Measurements from ENCODE around the gene PROZ.
A peak's percentile ranks its signal among the peaks of the same experiment; 100 is the strongest.
"Not testable (repeated sequence)": the region's sequence is repeated elsewhere in the genome, so short reads cannot be mapped to it uniquely, and the experiment has no call there.

PROZ gene

DNA sequence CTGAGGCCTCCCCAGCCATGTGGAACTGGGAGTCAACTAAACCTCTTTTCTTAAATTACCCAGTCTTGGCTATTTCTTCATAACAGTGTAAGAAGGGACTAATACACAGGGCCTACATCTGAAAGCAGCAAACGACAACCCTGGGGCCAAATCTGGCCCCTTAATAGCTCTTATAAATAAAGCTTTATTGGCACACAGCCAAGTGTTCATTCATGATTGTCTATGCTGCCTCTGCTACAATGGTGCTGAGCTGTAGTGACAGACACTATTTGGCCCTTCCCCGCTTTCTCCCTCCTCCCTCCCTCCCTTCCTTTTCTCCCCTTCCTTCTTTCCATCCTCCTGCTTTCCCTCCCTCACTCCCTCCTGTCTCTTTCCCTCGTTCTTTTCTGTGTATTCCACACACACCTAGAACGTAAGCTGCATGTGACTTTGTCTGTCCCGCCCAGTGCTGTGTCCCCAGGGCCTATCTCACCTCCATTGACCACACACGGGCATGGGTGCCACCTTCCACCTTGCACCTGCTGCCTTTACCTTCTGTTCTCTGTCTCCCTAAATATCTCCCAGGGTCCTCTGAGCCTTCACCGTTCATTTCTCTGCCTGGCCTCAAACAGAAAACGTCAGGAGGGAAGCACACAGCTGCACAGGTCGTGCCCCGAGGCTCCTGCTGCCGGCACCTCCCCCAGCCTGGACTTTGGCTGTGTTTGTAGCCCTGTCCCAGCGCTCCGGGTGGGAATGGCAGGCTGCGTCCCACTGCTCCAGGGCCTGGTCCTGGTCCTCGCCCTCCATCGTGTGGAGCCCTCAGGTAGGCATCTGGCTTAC, at the start of gene PROZ:
Gene PROZ (plus strand): TSS at position 720 of the 819 bp plus-strand sequence. CDS start 13 bp downstream, at position 733.
- H3K36me3 Mint-ChIP-seq (ENCODE audit: low read depth), result no peaks in the 10 kb centered on the region
- H3K27me3 Mint-ChIP-seq, result no peaks in the 10 kb centered on the region
- H3K4me1 Mint-ChIP-seq, result peaks cover 16% of the 10 kb centered on the region
- peaks cover 13% of the 10 kb centered on the region for H3K9me3 Mint-ChIP-seq
- ATAC-seq, result no peak
- H3K4me3 Mint-ChIP-seq, result no peak within 1 kb of the TSS
- no peak for DNase-seq
- no peak within 1 kb of the TSS for H3K27ac Mint-ChIP-seq

DNA sequence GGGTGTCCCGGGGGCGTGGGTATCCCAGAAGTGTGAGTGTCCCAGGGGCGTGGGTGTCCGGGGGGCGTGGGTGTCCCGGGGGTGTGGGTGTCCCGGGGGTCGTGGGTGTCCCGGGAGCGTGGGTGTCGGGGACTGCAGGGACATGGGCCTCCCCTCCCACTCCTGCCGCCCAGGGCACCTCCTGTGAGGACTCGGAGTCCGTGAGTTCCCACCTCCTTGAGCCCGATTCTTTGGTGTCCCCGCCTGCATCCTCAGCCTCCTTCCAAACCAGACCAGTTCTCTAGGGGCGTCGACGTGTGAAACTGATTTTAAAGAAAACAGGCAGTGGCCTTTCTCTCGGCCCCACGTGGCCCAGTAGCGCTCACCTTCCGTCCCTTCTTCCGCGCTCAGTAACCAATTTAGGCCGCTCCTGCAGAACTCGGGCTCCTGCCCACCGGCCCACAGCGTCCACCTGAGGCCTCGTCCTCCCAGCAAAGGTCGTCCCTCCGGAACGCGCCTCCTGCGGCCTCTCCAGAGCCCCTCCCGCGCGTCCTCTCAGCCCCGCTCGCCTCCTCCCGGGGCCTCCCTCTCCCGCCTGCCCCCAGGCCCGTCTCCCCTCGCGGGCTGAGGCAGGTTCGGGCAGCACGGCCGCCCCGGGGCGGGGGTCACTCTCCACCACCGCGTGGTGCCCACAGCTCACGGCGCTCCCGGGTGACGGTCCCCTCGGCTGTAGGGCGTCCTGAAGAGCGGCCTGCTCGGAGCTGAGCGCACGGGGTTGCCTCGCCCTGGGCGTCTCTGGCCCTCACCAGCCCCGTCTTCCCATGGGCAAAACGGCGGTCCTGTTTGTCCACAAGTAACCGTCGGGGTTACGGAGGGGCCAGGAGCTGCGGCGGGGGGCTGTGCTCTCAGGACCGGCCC, 49.0 kb upstream of the PROZ start:
- ATAC-seq, result peak; percentile 13
- H3K4me3 Mint-ChIP-seq, result peak overlapping the region; percentile 63
- no peaks in the 10 kb centered on the region for H3K9me3 Mint-ChIP-seq
- peak overlapping the region; percentile 86 for H3K27ac Mint-ChIP-seq
- peaks cover 7% of the 10 kb centered on the region for H3K4me1 Mint-ChIP-seq
- no peak for DNase-seq
- peaks cover 5% of the 10 kb centered on the region for H3K27me3 Mint-ChIP-seq
- H3K36me3 Mint-ChIP-seq (ENCODE audit: low read depth), result peaks cover 2% of the 10 kb centered on the region

DNA sequence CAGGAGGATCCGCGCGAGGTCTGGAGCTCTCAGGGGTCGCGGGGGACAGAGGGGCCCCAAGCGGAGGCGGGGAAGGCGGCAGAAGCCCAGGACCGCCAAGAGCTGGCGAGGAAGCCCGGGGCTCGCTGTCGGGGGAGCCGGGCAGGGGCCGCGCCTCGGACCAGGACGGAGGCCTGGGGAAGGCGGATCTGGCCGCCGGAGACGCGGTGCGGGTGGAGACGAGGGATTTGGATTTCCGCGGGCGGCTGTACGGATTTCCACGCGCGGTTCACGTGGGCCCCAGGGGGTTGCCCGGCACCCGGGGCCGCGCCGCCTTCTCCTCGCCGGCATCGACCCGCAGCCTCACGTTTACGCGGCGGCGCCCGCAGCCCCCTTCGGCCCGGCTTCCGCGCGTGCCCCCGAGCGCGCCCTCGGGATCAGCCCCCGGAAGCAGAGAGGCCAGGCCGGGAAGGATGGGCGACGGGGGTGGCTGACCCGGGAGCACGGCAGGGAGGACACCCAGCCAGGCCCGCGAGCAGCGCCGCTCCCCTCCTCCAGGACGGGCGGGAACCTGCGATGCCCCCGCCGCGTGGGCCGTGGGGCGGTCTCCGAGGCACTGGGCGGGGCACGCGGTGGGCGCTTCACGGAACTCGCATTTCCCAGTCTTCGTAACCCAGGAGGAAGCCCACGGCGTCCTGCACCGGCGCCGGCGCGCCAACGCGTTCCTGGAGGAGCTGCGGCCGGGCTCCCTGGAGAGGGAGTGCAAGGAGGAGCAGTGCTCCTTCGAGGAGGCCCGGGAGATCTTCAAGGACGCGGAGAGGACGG, 48.2 kb upstream of the PROZ start:
- no peaks in the 10 kb centered on the region for H3K9me3 Mint-ChIP-seq
- H3K27me3 Mint-ChIP-seq, result peaks cover 5% of the 10 kb centered on the region
- DNase-seq, result peak; percentile 24
- H3K27ac Mint-ChIP-seq, result no peak overlapping the region
- H3K4me3 Mint-ChIP-seq, result peak overlapping the region; percentile 6
- peaks cover 7% of the 10 kb centered on the region for H3K4me1 Mint-ChIP-seq
- ATAC-seq, result peak; percentile 15
- peaks cover 2% of the 10 kb centered on the region for H3K36me3 Mint-ChIP-seq (ENCODE audit: low read depth)

- ATAC-seq (peak; percentile 27), DNase-seq (peak; percentile 8)
- no peak overlapping the region for H3K27ac Mint-ChIP-seq
- peaks cover 5% of the 10 kb centered on the region for H3K27me3 Mint-ChIP-seq
- peaks cover 2% of the 10 kb centered on the region for H3K36me3 Mint-ChIP-seq (ENCODE audit: low read depth)
- H3K4me1 Mint-ChIP-seq, result peaks cover 7% of the 10 kb centered on the region
- peak overlapping the region; percentile 6 for H3K4me3 Mint-ChIP-seq
- no peaks in the 10 kb centered on the region for H3K9me3 Mint-ChIP-seq
Observed at GRCh38 chr13:113110852-113111315, 47.6 kb upstream of the PROZ start.

DNA sequence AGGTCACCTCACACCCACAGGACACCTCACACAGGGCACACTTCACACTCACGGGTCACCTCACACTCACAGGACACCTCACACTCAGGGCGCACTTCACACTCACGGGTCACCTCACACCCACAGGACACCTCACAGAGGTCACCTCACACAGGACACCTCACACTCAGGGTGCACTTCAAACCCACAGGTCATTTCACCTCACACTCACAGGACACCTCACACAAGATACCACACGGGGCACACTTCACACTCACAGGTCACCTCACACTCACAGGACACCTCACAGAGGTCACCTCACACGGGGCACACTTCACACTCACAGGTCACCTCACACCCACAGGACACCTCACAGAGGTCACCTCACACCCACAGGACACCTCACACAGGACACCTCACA, 46.6 kb upstream of the PROZ start:
- not testable (repeated sequence) for H3K4me1 Mint-ChIP-seq; H3K36me3 Mint-ChIP-seq (ENCODE audit: low read depth); H3K4me3 Mint-ChIP-seq; H3K27me3 Mint-ChIP-seq; DNase-seq; ATAC-seq; H3K27ac Mint-ChIP-seq; H3K9me3 Mint-ChIP-seq

GRCh38 chr13:113112475-113112874, 46.0 kb upstream of the PROZ start:
- not testable (repeated sequence) for ATAC-seq; H3K4me3 Mint-ChIP-seq; H3K36me3 Mint-ChIP-seq (ENCODE audit: low read depth); H3K9me3 Mint-ChIP-seq; H3K27me3 Mint-ChIP-seq; H3K4me1 Mint-ChIP-seq; H3K27ac Mint-ChIP-seq; DNase-seq

GRCh38 chr13:113112893-113113845, 45.3 kb upstream of the PROZ start:
- DNase-seq, result no peak
- Mint-ChIP-seq H3K36me3 (ENCODE audit: low read depth) (peaks cover 2% of the 10 kb centered on the region), H3K4me1 (peaks cover 5% of the 10 kb centered on the region), H3K27ac (no peak overlapping the region), H3K27me3 (peaks cover 3% of the 10 kb centered on the region), H3K4me3 (no peak overlapping the region), H3K9me3 (no peaks in the 10 kb centered on the region)
- peak; percentile 36 for ATAC-seq

DNA sequence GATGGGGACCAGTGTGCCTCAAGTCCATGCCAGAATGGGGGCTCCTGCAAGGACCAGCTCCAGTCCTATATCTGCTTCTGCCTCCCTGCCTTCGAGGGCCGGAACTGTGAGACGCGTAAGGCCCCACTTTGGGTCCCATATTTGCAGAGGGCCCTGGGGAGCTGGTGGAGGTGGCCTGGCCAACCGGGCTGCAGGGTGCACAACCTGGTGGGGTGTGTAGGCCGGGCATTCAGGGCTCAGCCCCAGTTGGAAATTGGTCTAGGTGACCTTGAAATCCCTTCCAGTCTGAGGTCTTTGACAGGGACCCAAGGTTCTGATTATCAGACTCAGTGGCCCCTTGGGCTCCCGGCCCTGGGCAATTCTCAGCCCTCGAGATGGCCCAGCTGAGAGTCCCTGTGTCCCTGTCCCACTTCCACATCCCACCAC, 44.6 kb upstream of the PROZ start:
- no peaks in the 10 kb centered on the region for H3K9me3 Mint-ChIP-seq
- H3K36me3 Mint-ChIP-seq (ENCODE audit: low read depth), result peaks cover 2% of the 10 kb centered on the region
- peaks cover 3% of the 10 kb centered on the region for H3K27me3 Mint-ChIP-seq
- peaks cover 5% of the 10 kb centered on the region for H3K4me1 Mint-ChIP-seq
- ATAC-seq, result no peak
- no peak overlapping the region for H3K27ac Mint-ChIP-seq
- H3K4me3 Mint-ChIP-seq, result no peak overlapping the region
- no peak for DNase-seq

GRCh38 chr13:113114511-113115362, 43.7 kb upstream of the PROZ start:
- Mint-ChIP-seq H3K4me1 (peaks cover 2% of the 10 kb centered on the region), H3K9me3 (no peaks in the 10 kb centered on the region), H3K36me3 (ENCODE audit: low read depth) (no peaks in the 10 kb centered on the region), H3K4me3 (no peak overlapping the region), H3K27ac (no peak overlapping the region), H3K27me3 (no peaks in the 10 kb centered on the region)
- DNase-seq, result no peak
- ATAC-seq, result no peak

- no peak overlapping the region for H3K27ac Mint-ChIP-seq
- no peaks in the 10 kb centered on the region for H3K9me3 Mint-ChIP-seq
- H3K4me3 Mint-ChIP-seq, result no peak overlapping the region
- DNase-seq (no peak), ATAC-seq (no peak)
- no peaks in the 10 kb centered on the region for H3K27me3 Mint-ChIP-seq
- H3K4me1 Mint-ChIP-seq, result peaks cover 2% of the 10 kb centered on the region
- H3K36me3 Mint-ChIP-seq (ENCODE audit: low read depth), result no peaks in the 10 kb centered on the region
Observed at GRCh38 chr13:113115363-113116205, 42.9 kb upstream of the PROZ start.

- no peaks in the 10 kb centered on the region for H3K36me3 Mint-ChIP-seq (ENCODE audit: low read depth)
- H3K9me3 Mint-ChIP-seq, result no peaks in the 10 kb centered on the region
- H3K27me3 Mint-ChIP-seq, result no peaks in the 10 kb centered on the region
- no peaks in the 10 kb centered on the region for H3K4me1 Mint-ChIP-seq
- no peak overlapping the region for H3K27ac Mint-ChIP-seq
- ATAC-seq (no peak), DNase-seq (no peak)
- H3K4me3 Mint-ChIP-seq, result no peak overlapping the region
Observed at GRCh38 chr13:113116206-113116800, 42.1 kb upstream of the PROZ start.

- Mint-ChIP-seq H3K9me3 (no peaks in the 10 kb centered on the region), H3K4me1 (no peaks in the 10 kb centered on the region), H3K36me3 (ENCODE audit: low read depth) (no peaks in the 10 kb centered on the region), H3K27me3 (no peaks in the 10 kb centered on the region), H3K27ac (no peak overlapping the region), H3K4me3 (no peak overlapping the region)
- ATAC-seq (no peak), DNase-seq (no peak)
Observed at GRCh38 chr13:113116871-113117271, 41.6 kb upstream of the PROZ start.

All from activated naive CD8-positive, alpha-beta T cell treated with anti-CD3 and anti-CD28 coated beads, Interleukin-2, amount 50 U/mL, for 24 hours (primary cell).